HFF-Myc (cell line): ENCODE measurements around the gene TNKS2.

Source experiments
- DNase-seq: peaks from one replicate; pipeline ENCODE4 v3.0.0-alpha.2; 2011; ENCODE audit warnings: low read depth; ENCODE audit errors: extremely low read depth
- H3K4me3 ChIP-seq: replicated peaks from 2 replicates; pipeline ENCODE4 v1.5.1; 2011; ENCODE audit warnings: low read depth, mild to moderate bottlenecking, control low read depth, low read length
- TF ChIP-seq, protein P1 (sequence below): IDR thresholded peaks from 2 replicates; pipeline ENCODE4 v1.5.1; 2012; ENCODE audit warnings: mild to moderate bottlenecking, low read depth, low read length, control low read depth; ENCODE audit errors: missing control alignments

The TNKS2 gene

DNA sequence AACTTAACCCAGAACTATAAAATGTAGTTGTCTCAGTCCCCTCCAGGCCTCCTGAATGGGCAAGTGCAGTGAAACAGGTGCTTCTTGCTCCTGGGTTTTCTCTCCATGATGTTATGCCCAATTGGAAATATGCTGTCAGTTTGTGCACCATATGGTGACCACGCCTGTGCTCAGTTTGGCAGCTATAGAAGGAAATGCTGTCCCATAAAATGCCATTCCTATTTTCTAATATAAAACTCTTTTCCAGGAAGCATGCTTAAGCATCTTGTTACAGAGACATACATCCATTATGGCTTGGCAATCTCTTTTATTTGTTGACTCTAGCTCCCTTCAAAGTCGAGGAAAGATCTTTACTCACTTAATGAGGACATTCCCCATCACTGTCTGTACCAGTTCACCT is 65.9 kb downstream of the TNKS2 start:
- no peak overlapping the region for H3K4me3 ChIP-seq
- peak; percentile 56 for DNase-seq
- TF ChIP-seq, protein P1, sequence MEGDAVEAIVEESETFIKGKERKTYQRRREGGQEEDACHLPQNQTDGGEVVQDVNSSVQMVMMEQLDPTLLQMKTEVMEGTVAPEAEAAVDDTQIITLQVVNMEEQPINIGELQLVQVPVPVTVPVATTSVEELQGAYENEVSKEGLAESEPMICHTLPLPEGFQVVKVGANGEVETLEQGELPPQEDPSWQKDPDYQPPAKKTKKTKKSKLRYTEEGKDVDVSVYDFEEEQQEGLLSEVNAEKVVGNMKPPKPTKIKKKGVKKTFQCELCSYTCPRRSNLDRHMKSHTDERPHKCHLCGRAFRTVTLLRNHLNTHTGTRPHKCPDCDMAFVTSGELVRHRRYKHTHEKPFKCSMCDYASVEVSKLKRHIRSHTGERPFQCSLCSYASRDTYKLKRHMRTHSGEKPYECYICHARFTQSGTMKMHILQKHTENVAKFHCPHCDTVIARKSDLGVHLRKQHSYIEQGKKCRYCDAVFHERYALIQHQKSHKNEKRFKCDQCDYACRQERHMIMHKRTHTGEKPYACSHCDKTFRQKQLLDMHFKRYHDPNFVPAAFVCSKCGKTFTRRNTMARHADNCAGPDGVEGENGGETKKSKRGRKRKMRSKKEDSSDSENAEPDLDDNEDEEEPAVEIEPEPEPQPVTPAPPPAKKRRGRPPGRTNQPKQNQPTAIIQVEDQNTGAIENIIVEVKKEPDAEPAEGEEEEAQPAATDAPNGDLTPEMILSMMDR = no peak

DNA sequence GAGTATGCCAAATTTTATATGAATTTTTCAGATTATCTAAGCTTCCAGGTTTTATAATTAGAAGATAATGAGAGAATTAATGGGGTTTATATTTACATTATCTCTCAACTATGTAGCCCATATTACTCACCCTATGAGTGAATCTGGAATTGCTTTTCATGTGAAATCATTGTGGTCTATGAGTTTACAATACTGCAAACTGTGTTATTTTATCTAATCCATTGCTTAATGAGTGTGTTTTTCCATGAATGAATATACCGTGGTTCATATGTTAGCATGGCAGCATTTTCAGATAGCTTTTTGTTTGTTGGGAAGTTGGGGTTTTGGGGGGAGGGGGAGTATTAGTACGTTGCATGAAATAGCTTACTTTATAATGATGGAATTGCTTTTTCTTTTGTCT is 66.5 kb downstream of the TNKS2 start:
- TF ChIP-seq, protein P1 = no peak
- DNase-seq = no peak

DNA sequence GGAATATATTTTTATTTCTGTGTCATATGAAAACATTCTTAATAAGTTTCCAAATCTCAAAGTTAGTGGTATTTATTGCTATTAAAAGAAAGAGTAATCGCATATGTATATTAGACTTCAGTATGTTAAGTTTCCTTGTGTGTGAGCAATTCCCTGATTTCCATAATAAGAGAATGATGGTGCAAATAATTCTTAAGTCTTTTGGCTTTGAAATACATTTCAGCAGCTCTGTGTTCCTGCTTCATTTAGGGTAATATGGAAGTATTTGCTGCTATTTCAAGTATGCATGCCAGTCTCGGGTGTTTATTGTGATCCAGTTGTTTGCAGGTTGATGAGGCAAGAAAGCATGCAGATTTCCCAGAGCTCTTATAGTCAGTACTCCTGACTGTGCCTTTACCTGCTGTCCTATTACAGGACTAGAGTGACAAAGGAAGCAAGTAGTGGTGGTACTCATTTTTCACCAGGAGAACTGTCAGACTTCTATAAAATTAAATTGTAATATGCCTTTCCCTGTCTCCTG is 67.4 kb downstream of the TNKS2 start:
- DNase-seq = no peak
- TF ChIP-seq, protein P1 = no peak
- H3K4me3 ChIP-seq = no peak overlapping the region

More for the DNA sequence above, 66.5 kb downstream of the TNKS2 start:
- H3K4me3 ChIP-seq = no peak overlapping the region

DNA sequence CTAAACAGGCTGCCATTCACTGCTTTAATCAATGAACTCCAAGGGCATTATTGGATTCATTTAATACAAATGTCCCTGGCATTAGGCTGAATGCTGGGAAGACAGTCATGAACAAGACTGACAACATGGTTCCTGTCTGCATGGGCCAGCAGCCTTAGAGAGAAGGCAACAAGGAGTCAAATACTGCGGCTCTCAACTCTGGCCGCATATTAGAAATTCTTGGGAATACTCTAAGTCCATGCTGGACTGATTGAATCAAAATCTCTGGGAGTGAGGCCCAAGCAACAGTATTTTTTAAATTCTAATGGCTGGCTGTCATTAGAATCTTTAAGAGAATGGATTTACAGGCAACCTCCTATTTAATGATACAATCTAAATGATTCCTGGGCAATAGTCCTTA is 76.9 kb downstream of the TNKS2 start:
- TF ChIP-seq, protein P1 = no peak
- no peak for DNase-seq
- H3K4me3 ChIP-seq = no peak overlapping the region

DNA sequence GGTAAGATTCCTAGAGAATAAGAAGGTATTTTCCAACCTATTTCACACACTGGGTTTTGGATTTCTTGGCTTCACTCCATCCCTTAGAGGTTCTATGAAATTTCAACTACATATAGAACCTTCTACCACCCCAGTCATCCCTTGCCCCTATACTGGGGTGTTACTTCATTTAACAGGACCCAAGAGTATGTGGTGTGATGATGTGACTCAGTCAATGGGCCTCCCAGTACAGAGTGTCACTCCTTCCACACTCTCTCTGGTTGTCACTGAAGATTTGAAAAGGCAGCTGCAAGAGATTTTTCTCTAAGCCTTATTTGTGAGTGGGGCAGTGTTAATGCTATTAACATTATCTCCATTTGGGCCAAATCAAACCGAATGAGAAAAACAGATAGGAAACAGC is 77.6 kb downstream of the TNKS2 start:
- TF ChIP-seq, protein P1 = no peak
- H3K4me3 ChIP-seq = no peak overlapping the region
- no peak for DNase-seq

DNA sequence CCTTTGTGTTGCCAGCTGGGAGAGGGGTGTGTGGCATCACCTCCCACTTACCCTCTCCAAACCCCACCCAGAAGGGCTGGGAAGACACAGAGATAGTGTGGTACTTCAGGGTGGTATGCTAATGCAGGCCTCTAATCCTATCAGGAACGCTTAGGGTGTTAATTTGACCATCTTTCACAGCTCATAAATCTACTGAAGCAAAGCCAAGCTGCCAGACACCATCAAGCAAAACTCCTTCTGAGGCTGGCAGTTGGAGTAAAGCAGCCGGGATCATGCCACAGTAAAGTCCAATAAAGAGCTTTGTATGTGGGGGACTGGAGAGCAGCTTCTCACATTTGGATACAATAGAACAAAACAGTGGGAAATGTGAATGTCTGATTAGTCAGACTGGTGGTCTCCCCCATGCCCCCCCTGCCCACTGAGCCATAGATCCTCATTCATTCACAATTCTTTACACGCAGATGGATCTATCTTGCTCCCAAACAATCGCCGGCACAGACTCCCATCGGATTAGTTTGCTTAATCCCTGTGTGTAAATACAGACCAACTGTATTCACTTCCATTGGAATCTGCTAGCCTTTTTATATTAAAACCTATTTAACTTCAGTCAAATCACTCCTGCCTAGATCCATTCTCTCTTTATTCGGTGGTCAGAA is 81.4 kb downstream of the TNKS2 start:
- no peak for DNase-seq
- TF ChIP-seq, protein P1 = no peak
- no peak overlapping the region for H3K4me3 ChIP-seq

DNA sequence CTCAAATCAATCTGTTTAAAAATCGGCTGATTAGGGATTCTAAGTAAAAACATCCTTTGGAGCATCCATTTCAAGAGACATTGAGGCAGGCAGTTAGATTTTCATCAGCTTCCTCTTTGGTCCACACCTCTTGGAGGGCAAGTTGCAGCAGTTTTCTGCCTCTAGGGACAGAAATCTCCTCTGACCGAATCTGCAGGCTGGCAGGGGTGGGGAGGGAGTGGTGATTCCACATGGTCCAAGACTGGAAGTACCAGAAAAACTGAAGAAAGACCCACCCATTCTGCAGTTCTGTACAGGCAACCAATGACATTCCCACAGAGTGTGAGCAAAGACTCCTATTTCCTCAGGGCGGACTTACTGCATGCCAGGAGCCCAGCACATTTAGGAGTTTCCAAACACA is 82.1 kb downstream of the TNKS2 start:
- TF ChIP-seq, protein P1 = no peak
- peak; percentile 27 for DNase-seq
- H3K4me3 ChIP-seq = no peak overlapping the region
